GM19238 (cell line): Measurements from ENCODE around the gene MAP7.

Experiments
- DNase-seq: peaks from one replicate; pipeline ENCODE4 v3.0.0; 2011; ENCODE audit warnings: low spot score; ENCODE audit not compliant: insufficient read length

The MAP7 gene

GRCh38 chr6:136307351-136307750 is 242.9 kb downstream of the MAP7 start:
- DNase-seq, result no peak

GRCh38 chr6:136306466-136306865 is 243.8 kb downstream of the MAP7 start:
- DNase-seq, result no peak

- DNase-seq, result no peak
Observed at GRCh38 chr6:136304410-136304809, 245.8 kb downstream of the MAP7 start.

- DNase-seq, result no peak
Observed at GRCh38 chr6:136303516-136303915, 246.7 kb downstream of the MAP7 start.

GRCh38 chr6:136294621-136295020 is 255.6 kb downstream of the MAP7 start:
- DNase-seq, result no peak
